NCI-H187 (cell line): ENCODE measurements around the gene KRTAP5-5.
"Not testable (repeated sequence)": the region's sequence is repeated elsewhere in the genome, so short reads cannot be mapped to it uniquely, and the experiment has no call there.

ENCODE experiments used
- DNase-seq, 2 experiments: peaks; one replicate each; lab custom pipeline; 2025; lab: John Stamatoyannopoulos, UW

Gene KRTAP5-5

GRCh38 chr11:1656670-1657069 is 27.1 kb downstream of the KRTAP5-5 start:
- DNase-seq, result no peak

GRCh38 chr11:1659506-1659905 is 29.9 kb downstream of the KRTAP5-5 start:
- DNase-seq, result no peak

GRCh38 chr11:1660111-1660867 is 30.7 kb downstream of the KRTAP5-5 start:
- DNase-seq, result no peak

- DNase-seq, result not testable (repeated sequence)
Observed at GRCh38 chr11:1661454-1662269, 32.1 kb downstream of the KRTAP5-5 start.

- DNase-seq, result not testable (repeated sequence)
Observed at GRCh38 chr11:1662699-1663283, 33.2 kb downstream of the KRTAP5-5 start.

GRCh38 chr11:1665313-1665712 is 35.7 kb downstream of the KRTAP5-5 start:
- DNase-seq, result no peak

GRCh38 chr11:1667121-1667850 is 37.7 kb downstream of the KRTAP5-5 start:
- no peak for DNase-seq

- DNase-seq, result no peak
Observed at GRCh38 chr11:1667906-1668305, 38.3 kb downstream of the KRTAP5-5 start.

GRCh38 chr11:1668911-1669473 is 39.4 kb downstream of the KRTAP5-5 start:
- no peak for DNase-seq

GRCh38 chr11:1669546-1670218 is 40.1 kb downstream of the KRTAP5-5 start:
- DNase-seq, result no peak

GRCh38 chr11:1670457-1670856 is 40.9 kb downstream of the KRTAP5-5 start:
- DNase-seq, result not testable (repeated sequence)

GRCh38 chr11:1670905-1671371 is 41.4 kb downstream of the KRTAP5-5 start:
- DNase-seq, result no peak

- no peak for DNase-seq
Observed at GRCh38 chr11:1671658-1672057, 42.1 kb downstream of the KRTAP5-5 start.

GRCh38 chr11:1672613-1673350 is 43.2 kb downstream of the KRTAP5-5 start:
- no peak for DNase-seq

- no peak for DNase-seq
Observed at GRCh38 chr11:1673446-1674172, 44.0 kb downstream of the KRTAP5-5 start.

- no peak for DNase-seq
Observed at GRCh38 chr11:1674173-1675131, 44.9 kb downstream of the KRTAP5-5 start.

GRCh38 chr11:1675536-1676228 is 46.1 kb downstream of the KRTAP5-5 start:
- no peak for DNase-seq

- DNase-seq, result no peak
Observed at GRCh38 chr11:1676229-1676740, 46.7 kb downstream of the KRTAP5-5 start.
